DOHH2 (cell line): Measurements from ENCODE around the gene LENG8.
"Not testable (repeated sequence)": the region's sequence is repeated elsewhere in the genome, so short reads cannot be mapped to it uniquely, and the experiment has no call there.

Experiments used
- CTCF ChIP-seq: fragments of 200-600 bp; sonication (generic); IDR thresholded peaks from one replicate; pipeline ENCODE4 v1.5.1; 2014; ENCODE audit warnings: antibody characterized with exemption, mild to moderate bottlenecking, low read depth, low read length; ENCODE audit not compliant: poor library complexity, severe bottlenecking
- EZH2phosphoT487 ChIP-seq: fragments of 200-600 bp; sonication (generic); IDR thresholded peaks from 2 replicates; pipeline ENCODE4 v1.6.1; 2017; ENCODE audit warnings: borderline replicate concordance, mild to moderate bottlenecking, antibody characterized with exemption, low read length, moderate library complexity, mixed read lengths

- not testable (repeated sequence) for TF ChIP-seq CTCF, EZH2phosphoT487
Measured at GRCh38 chr19:54508487-54508886, 59.5 kb downstream of the LENG8 start.
